Measurements from ENCODE around the gene ATP10D. TPM values are rescaled to one million over a fixed set of nuclear protein-coding genes. Genes with fewer than 3 reads are reported as not detected.

Gene ATP10D
- total and polyA plus RNA-seq, 2 donors (not counting 3 experiments of a cell fraction or from before 2014, with no cell fraction given), result 34.1 to 40.2 TPM

DNA sequence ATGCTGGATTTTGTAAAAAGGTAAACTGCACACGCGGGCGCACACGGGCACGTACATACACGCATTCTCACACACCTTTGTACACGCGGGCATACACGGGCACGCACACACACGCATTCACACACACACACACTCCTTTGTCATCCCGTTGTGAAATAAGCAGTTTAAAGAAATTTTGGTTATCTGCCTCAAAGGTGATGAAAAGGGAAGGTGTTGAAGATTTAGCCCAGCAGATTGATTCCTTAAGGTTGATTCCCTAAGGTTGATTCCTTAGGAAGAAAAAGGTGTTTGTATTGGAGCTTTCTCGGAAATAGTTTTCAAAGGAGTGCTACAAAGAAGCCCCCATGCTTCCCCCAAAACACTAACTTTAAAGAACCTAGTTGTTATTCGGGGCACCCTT, 693 bp downstream of the ATP10D start:
- BruUV-seq (replicated peaks), result no TSS peak
- no peak for DNase-seq (ENCODE audit: low read depth, low spot score)
- Histone ChIP-seq H3K4me2 (ENCODE audit: insufficient read depth, low read length) (peak overlapping the region; percentile 90), H4K20me1 (replicated peaks; ENCODE audit: control insufficient read depth, extremely low read depth, insufficient read depth, low read length) (no peaks in the 10 kb centered on the region), H2AFZ (ENCODE audit: low read depth, low read length) (peak overlapping the region; percentile 41), H3K27ac (ENCODE audit: insufficient read depth, low read depth, low read length) (peak overlapping the region; percentile 77), H3K9me3 (replicated peaks; ENCODE audit: control insufficient read depth, insufficient read depth, low read length) (no peaks in the 10 kb centered on the region), H3K79me2 (ENCODE audit: control insufficient read depth, insufficient read depth, low read length) (peaks cover 5% of the 10 kb centered on the region), H3K4me1 (ENCODE audit: control insufficient read depth, extremely low read depth, insufficient read depth, low read length) (peaks cover 8% of the 10 kb centered on the region), H3K36me3 (ENCODE audit: control insufficient read depth in 2 of 2, extremely low read depth in 1 of 2, insufficient read depth in 2 of 2, low read length in 2 of 2) (no peaks in the 10 kb centered on the region), H3K27me3 (ENCODE audit: control insufficient read depth in 2 of 2, insufficient read depth in 2 of 2, low read length in 2 of 2) (no peaks in the 10 kb centered on the region), H3K9me1 (replicated peaks; ENCODE audit: control insufficient read depth, extremely low read depth, insufficient read depth, low read length) (no peaks in the 10 kb centered on the region), H3K9ac (replicated peaks; ENCODE audit: extremely low read depth, insufficient read depth, low read length) (peak overlapping the region; percentile 84), H3K4me3 (replicated peaks in 1 of 3; ENCODE audit: insufficient read depth in 1 of 3, low read depth in 1 of 3, low read length in 3 of 3) (peak overlapping the region; percentile 75 to 83 (median 79))
- intact Hi-C loops (cut with micrococcal nuclease) (loop anchor here (1.0 to 10.0 kb wide), 5 partner anchors 22 to 349 kb away; partner anchors contain the start of genes COMMD8 and CORIN), dilution Hi-C loops (cut with MboI; ENCODE audit: extremely low pct_ligation_motif_present, low sequenced_read_pairs) (no loop called here)
- POLR2A ChIA-PET, result interaction anchor here (1.0 kb wide), 1 partner anchor 46 kb away, joined by 3 read pairs; no protein-coding TSS in a partner anchor
- TF ChIP-seq, protein P1, sequence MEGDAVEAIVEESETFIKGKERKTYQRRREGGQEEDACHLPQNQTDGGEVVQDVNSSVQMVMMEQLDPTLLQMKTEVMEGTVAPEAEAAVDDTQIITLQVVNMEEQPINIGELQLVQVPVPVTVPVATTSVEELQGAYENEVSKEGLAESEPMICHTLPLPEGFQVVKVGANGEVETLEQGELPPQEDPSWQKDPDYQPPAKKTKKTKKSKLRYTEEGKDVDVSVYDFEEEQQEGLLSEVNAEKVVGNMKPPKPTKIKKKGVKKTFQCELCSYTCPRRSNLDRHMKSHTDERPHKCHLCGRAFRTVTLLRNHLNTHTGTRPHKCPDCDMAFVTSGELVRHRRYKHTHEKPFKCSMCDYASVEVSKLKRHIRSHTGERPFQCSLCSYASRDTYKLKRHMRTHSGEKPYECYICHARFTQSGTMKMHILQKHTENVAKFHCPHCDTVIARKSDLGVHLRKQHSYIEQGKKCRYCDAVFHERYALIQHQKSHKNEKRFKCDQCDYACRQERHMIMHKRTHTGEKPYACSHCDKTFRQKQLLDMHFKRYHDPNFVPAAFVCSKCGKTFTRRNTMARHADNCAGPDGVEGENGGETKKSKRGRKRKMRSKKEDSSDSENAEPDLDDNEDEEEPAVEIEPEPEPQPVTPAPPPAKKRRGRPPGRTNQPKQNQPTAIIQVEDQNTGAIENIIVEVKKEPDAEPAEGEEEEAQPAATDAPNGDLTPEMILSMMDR (IDR thresholded peaks at IDR 0.05; ENCODE audit: extremely low read depth in 1 of 2, insufficient read depth in 1 of 2, low read depth in 1 of 2, low read length in 2 of 2), result no peak
- TF ChIP-seq EZH2 (IDR thresholded peaks at IDR 0.05; ENCODE audit: borderline replicate concordance, low read depth, low read length, severe bottlenecking) (no peak), JUN (IDR thresholded peaks at IDR 0.05; ENCODE audit: borderline replicate concordance, insufficient read depth, insufficient read length, low read depth) (no peak), GATA2 (IDR thresholded peaks at IDR 0.05; ENCODE audit: insufficient read depth, insufficient read length, low read depth, low read length) (no peak), FOS (IDR thresholded peaks at IDR 0.05; ENCODE audit: borderline replicate concordance, insufficient read depth, low read length) (no peak), POLR2AphosphoS5 (IDR thresholded peaks at IDR 0.05; ENCODE audit: insufficient read depth, low read depth, low read length) (no peak)
- CTCF ChIA-PET, result interaction anchor here (1.1 to 4.4 kb wide), 7 partner anchors 13 to 183 kb away, joined by 4 to 16 read pairs (median 8); partner anchors contain the start of gene COMMD8
- no peak for FAIRE-seq
